ENCODE results near the gene MUC20.
"Not testable (repeated sequence)": the region's sequence is repeated elsewhere in the genome, so short reads cannot be mapped to it uniquely, and the experiment has no call there.

MUC20 gene

DNA sequence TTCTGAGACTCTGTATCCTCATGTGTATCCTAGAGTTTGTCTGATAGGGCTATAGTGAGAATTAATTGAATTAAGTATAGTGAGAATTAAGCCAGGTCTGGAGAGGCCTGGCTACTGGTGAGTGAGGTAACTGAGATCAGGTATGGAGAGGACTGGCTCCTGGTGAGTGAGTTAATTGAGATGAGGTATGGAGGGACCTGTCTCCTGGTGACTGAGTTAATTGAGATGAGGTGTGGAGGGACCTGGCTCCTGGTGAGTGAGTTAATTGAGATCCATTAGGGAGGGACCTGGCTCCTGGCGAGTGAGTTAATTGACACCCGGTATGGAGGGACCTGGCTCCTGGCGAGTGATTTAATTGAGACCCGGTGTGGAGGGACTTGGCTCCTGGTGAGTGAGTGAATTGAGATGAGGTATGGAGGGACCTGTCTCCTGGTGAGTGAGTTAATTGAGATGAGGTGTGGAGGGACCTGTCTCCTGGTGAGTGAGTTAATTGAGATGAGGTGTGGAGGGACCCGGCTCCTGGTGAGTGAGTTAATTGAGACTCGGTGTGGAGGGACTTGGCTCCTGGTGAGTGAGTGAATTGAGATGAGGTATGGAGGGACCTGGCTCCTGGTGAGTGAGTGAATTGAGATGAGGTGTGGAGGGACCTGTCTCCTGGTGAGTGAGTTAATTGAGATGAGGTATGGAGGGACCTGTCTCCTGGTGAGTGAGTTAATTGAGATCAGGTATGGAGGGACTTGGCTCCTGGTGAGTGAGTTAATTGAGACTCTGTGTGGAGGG, 10.5 kb upstream of the MUC20 start:
- not testable (repeated sequence) for DNase-seq (ENCODE audit: low read depth in 2 of 2)

DNA sequence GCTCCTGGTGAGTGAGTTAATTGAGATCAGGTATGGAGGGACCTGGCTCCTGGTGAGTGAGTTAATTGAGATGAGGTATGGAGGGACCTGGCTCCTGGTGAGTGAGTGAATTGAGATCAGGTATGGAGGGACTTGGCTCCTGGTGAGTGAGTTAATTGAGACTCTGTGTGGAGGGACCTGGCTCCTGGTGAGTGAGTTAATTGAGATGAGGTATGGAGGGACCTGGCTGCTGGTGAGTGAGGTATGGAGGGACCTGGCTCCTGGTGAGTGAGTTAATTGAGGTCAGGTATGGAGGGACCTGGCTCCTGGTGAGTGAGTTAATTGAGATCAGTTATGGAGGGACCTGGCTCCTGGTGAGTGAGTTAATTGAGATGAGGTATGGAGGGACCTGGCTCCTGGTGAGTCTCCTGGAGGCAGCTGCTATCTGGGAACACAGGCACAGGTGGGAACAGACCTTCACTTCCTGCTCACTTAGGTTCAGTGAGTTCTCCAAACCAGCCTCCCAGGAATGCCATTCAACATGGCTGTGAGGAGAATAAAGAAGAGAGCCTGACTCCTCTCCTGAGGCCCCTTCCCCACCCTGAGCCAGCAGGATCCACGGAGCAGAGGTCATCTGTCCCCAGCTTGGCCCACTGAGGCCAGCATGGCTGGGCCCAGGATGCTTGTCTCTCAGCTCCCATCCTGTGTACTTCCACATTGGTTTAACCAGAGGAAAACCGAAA, 9.5 kb upstream of the MUC20 start:
- DNase-seq (ENCODE audit: low read depth in 2 of 2): not testable (repeated sequence)

DNA sequence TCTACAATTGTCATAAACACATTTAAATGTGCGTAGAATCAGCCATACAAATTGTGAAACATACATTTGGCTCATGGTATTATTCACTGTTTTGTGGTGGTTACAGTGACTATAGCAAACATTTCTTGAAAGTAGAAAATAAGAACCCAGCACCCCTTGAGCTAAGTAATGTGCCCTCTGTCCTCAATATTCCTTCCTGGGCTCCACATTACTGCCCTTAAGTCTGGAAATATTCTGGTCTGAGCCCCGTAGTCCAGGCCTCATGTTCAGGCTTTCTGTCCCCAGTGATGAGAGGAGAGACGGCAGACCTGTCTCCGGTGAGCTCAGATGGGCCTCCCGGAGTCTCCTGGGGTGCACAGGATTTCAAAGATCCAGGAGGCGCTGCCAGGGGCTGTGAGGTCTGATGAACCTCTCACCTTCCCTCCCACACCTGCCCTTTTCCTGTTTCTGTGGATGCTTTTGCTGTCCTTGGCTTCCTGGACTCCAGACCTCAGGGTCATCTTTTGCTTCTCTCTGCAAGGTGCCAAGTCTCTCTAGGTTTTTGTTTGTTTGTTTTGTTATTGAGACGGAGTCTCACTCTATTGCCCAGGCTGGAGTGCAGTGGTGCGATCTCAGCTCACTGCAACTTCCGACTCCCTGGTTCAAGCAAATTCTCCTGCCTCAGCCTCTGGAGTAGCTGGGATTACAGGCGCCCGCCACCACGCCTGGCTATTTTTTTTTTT, 8.8 kb upstream of the MUC20 start:
- DNase-seq (ENCODE audit: low read depth in 2 of 2): no peak

DNA sequence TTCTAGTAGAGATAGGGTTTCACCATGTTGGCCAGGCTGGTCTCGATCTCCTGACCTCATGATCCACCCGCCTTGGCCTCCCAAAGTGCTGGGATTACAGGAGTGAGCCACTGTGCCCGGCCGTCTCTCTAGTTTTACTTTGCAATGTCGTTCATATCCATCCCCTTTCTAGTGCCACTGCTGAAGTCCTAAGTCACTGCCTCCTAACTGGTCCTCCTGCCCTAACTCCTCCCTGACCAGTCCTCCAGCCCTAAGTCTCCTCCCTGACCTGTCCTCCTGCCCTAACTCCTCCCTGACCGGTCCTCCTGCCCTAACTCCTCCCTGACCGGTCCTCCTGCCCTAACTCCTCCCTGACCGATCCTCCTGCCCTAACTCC, 8.3 kb upstream of the MUC20 start:
- not testable (repeated sequence) for DNase-seq (ENCODE audit: low read depth in 2 of 2)

DNA sequence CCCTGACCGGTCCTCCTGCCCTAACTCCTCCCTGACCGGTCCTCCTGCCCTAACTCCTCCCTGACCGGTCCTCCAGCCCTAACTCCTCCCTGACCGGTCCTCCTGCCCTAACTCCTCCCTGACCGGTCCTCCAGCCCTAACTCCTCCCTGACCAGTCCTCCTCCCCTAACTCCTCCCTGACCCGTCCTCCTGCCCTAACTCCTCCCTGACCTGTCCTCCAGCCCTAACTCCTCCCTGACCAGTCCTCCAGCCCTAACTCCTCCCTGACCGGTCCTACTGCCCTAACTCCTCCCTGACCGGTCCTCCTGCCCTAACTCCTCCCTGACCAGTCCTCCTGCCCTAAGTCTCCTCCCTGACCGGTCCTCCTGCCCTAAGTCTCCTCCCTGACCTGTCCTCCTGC, 7.6 kb upstream of the MUC20 start:
- not testable (repeated sequence) for DNase-seq (ENCODE audit: low read depth in 2 of 2)

DNA sequence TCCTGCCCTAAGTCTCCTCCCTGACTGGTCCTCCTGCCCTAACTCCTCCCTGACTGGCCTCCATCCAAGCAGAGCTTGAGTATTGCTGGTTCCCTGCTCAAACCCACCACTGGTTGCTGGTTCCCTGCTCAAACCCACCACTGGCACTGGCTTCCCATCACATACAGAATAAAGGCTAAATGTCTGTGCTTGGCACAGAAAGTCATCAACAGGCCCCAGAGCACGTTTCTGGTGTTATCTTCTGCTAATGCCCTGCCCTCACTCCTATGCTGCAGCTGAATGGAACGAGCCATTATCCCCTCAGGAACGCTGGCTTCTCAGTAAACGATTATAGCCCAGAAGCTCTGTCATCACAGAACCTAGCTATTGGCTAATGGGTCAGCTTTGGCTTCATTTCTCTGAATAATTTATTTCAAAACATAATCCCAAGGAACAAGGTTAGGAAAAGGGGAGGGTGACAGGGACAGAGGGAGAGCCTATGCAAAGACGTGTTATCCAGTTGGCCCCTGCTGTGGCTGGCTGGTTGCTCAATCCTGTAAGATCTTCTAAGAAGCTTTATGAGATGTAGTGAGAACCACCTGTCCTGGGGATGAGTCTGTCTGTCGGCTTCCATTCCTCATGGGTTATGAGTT, 6.3 kb upstream of the MUC20 start:
- DNase-seq (ENCODE audit: low read depth in 2 of 2): no peak

DNA sequence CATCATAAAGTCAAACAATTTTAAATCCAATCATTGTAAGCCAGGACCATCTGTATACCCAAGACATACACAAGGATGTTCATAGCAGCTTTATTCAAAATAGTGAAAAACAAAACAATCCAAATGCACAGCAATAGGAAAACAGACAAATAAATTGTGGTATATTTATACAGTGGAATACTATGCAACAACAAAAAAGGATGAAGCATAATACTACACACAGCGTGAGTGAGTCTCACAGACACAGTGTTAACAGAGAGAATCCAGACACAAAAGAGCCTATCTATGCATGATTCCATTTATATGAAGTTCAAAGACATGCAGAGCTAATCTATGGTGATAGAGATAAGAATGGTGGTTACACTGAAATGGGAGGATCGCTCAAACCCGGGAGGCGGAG, 5.6 kb upstream of the MUC20 start:
- DNase-seq (ENCODE audit: low read depth in 2 of 2): no peak

DNA sequence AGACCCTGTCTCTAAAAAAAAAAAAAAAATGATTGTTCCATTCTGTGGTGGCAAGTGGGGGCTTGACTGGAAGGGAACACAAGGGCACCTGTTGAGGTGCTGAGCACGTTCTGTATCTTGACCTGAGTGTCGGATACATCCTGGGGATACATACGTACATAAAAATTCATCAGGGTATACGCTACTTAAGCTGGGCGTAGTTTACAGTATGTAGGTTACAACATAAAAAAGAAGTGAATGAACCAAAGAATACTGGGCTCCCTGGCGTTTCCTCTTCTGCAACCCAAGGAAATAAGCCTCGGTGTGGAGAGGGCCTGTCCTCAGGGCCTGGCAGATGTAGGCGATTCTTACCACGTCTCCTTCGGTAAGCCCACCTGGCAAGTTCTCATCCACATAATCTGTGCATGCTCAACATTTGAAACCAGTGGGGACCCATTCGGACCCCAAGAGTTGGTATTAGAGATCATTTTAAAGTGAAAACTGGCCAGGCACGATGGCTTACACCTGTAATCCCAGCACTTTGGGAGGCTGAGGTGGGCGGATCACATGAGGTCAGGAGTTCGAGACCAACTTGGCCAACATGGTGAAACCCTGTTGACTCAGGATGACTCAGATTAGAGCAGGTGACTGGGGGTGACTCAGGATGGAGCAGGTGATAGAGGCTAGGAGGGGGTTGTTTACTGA, 5.1 kb upstream of the MUC20 start:
- no peak for DNase-seq (ENCODE audit: low read depth in 2 of 2)

DNA sequence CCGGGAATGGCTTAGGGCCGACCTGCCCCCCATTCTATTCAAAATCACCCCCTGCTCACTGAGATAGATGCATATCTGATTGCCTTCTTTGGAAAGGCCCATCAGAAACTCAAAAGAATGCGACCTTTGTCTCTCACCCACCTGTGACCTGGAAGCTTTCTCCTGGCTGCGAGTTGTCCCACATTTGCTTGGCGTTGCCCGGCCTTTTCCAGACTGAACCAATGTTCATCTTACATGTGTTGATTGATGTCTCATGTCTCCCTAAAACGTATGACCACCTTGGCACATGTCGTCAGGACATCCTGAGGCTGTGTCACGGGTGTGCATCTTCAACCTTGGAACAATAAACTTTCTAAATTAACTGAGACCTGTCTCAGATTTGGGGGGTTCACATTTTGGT, 3.4 kb upstream of the MUC20 start:
- DNase-seq (ENCODE audit: low read depth in 2 of 2): no peak

DNA sequence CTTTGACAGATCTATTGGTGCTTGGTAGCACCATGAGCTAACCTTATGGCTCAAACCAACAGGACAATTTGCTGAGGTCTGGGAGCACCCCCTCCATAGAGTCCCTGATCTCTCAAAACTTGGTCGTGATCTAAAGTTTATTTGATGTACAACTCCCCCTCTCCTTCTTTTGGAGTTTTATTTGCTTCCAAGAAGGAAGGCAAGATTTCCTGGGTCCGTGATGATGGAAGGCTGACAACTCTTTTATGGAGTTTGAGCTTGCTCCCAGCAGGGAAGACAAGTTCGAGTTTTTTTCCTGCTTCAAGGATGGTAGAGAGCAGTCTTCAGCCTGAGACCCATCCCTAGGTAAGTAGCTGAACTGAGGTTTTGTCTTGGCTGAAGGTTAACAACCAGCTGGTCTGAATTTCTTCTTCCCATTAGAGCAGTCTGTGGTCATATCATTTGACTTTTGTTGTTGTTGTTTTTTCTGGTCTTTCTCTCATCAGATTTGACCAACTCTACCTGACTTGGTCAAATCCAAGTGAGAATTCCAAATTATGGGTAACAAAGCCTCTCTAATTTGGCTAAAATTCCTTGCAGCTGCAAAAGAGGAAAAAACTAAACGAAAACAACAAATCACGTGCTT, 2.8 kb upstream of the MUC20 start:
- no peak for DNase-seq (ENCODE audit: low read depth in 2 of 2)

DNA sequence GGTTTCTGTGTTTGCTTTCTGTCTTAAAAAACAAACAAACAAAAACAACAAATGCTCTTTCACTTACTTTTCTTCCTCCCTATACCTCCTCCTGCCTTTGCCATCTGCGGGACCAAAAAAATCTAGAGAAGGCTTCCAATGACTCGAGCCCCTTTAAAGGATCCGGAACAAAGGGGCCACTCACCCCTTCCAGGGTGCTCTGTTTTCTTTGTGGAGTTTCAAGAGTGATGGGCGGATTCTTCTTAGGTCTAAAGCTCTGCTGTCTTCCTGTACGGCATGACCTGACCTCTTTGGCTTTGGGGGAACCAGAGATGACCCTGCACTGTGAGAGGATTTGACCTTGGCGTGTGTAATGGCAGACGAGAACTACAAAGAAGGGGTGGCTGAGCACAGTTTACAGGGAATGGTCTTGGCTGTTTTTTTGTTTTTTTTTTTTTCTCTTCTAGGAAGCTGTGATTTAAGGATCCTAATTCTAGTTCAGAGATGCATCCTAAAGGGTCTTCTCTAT, 2.2 kb upstream of the MUC20 start:
- no peak for DNase-seq (ENCODE audit: low read depth in 2 of 2)

DNA sequence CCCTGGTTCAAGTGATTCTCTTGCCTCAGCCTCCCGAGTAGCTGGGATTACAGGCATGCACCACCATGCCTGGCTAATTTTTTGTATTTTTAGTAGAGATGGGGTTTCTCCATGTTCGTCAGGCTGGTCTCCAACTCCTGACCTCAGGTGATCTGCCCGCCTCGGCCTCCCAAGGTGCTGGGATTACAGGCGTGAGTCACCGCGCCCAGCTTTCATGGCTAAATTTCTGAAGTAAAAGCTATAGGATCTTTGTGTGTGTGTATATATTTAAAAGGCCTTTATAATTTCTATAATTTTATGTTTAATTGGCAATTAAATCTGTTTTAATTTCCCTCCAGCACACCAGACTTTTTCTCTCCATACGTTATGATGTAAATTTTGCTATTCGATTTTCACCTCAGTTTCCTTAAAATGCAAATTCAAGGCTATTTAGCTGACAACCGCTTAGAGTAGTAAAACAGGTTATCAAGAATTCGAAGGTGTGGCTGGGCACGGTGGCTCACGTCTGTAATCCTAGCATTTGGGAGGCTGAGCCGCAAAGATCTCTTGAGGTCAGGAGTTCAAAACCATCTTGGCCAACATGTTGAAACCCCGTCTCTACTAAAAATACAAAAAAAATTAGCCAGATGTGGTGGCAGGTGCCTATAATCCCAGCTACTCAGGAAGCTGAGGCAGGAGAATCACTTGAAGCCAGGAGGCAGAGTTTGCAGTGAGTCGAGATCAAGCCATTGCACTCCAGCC, 1.1 kb upstream of the MUC20 start:
- not testable (repeated sequence) for DNase-seq (ENCODE audit: low read depth in 2 of 2)

DNA sequence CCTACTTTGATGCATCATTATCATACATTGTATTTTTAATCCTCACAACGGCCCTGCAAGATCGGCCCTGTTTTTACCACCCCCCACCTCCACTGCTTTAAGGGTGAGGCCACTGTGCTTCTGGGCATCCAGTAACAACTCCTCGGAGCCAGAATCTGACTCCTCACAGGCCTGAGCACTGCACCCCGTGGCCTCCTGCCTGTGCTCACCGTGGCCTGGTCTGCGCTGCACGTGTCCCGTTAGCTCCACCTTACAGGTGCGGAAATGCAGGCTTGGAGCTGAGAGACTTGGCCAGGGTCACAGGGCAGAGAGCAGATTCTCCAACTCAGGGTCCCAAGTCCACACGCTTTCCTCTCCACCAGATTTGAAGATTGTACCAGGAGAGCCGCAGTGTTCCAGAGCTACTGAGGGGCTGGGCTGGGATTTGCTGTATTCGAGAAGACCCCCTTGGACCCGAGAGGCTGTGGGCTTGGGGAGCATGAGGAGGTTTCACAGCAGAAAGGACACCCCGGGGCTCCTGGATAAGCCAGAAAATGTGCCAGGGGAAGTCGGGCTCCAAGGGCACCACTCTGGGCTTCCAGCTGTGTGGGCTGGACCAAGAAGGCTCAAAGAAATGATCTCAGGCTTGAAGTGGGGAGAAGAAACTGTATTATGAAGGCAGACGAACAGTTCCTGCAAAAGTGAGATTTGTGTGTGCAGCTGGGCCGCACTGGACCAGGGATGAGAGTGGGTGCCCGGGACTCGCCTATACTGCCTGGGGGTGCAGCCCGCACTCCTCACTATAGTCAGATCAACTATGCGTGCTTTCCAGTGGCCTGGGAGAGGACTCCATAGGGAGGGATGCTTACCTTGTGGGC, 1.6 kb downstream of the MUC20 start:
- DNase-seq (ENCODE audit: low read depth in 2 of 2): not testable (repeated sequence)

DNA sequence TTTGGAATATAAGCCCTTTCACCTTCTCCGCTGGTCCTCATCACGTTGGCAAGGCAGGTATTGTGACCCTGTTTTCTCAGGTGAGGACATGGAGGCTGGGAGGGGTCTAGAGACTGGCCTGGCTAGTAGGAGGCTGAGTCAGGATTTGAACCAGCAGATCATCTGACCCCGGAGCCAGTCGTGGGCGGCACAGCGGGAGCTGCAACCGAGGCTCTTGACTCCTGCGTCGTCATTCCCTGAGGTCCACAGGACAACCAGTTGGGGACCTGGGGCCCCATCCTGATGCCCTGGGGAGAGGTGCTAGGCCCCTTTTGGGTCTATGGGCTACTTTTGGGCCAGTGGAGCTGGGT, 2.2 kb downstream of the MUC20 start:
- not testable (repeated sequence) for DNase-seq (ENCODE audit: low read depth in 2 of 2)

DNA sequence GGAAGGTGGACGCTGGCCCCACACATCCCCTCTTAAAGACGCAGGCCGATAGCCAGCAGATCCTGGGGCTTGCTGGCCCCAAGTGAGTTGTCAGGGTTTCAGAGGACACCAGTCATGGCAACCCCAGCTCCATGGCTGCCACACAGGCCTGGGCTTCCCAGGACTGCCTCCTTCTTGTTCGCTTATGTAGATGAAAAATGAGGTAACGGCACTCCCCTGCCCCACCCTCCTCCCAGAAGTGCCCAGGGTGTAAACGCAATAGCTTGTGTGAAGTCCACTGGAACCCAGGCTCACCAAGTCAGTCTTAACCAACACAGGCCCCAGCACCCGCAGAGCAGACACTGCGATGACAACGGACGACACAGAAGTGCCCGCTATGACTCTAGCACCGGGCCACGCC, 3.6 kb downstream of the MUC20 start:
- not testable (repeated sequence) for DNase-seq (ENCODE audit: low read depth in 2 of 2)

DNA sequence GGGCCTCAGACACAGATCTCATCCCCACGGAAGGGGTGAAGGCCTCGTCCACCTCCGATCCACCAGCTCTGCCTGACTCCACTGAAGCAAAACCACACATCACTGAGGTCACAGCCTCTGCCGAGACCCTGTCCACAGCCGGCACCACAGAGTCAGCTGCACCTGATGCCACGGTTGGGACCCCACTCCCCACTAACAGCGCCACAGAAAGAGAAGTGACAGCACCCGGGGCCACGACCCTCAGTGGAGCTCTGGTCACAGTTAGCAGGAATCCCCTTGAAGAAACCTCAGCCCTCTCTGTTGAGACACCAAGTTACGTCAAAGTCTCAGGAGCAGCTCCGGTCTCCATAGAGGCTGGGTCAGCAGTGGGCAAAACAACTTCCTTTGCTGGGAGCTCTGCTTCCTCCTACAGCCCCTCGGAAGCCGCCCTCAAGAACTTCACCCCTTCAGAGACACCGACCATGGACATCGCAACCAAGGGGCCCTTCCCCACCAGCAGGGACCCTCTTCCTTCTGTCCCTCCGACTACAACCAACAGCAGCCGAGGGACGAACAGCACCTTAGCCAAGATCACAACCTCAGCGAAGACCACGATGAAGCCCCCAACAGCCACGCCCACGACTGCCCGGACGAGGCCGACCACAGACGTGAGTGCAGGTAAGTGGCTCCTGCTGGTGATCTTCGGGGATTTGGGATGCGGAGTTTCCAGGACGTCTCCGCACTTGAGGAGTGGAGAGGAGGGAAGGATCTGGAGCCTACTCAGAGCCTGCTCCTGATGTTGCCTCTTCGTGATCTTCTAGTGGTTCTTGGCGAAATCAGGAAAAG, 5.3 kb downstream of the MUC20 start:
- DNase-seq (ENCODE audit: low read depth in 2 of 2): not testable (repeated sequence)

DNA sequence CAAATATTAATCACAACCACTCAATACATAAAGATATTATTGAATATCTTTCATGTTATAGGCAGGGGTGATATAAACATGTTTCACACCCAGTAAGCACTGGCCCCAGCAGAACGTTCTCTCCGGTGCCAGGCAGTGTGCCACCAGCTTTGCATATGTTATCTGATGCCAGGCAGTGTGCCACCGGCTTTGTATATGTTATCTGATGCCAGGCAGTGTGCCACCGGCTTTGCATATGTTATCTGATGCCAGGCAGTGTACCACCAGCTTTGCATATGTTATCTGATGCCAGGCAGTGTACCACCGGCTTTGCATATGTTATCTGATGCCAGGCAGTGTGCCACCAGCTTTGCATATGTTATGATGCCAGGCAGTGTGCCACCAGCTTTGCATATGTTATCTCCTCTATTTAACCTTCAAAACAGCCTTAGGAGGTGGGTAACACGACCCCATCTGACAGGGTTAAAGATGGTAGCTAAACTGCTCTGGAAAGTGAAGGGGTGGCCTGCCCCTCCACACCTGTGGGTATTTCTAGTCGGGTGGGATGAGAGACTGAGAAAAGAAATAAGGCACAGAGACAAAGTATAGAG, 6.9 kb downstream of the MUC20 start:
- no peak for DNase-seq (ENCODE audit: low read depth in 2 of 2)

DNA sequence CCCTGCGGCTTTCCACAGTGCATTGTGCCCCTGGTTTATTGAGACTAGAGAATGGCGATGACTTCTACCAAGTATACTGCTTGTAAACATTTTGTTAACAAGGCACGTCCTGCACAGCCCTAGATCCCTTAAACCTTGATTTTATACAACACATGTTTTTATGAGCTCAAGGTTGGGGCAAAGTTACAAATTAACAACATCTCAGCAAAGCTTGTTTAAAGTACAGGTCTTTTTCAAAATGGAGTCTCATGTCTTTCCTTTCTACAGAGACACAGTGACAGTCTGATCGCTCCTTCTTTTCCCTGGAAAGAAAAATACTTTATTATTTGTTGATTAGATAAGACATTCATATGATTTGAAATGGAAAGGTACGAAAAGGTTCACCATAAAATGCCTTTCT, 8.0 kb downstream of the MUC20 start:
- not testable (repeated sequence) for DNase-seq (ENCODE audit: low read depth in 2 of 2)
